K562 (cell line): ENCODE measurements around the gene RBMX2. TPM values are rescaled to one million over a fixed set of nuclear protein-coding genes. Genes with fewer than 3 reads are reported as not detected.

ENCODE experiments used
- ATAC-seq: fragments of 200-7000 bp; cut with Tn5 transposase; 3 replicates; pipeline ENCODE4 v1.9.1; 2020; ENCODE audit warnings: moderate library complexity
- BruUV-seq: library from RNA; stranded (reverse); fragments of 400-500 nt; replicated peaks from 2 replicates; lab custom pipeline; 2021; lab: Mats Ljungman, UMichigan
- CTCF ChIA-PET: fragments of 300-600 bp; formaldehyde crosslinking; extraction: SDS; loops from one replicate; lab custom pipeline; 2021; ENCODE audit warnings: low intra/inter-chr PET ratio; lab: Yijun Ruan, JAX
- POLR2A ChIA-PET: fragments of 300-600, 350-650 bp; sonication (Branson Sonifier 250); formaldehyde crosslinking; extraction: SDS; loops from one replicate; lab custom pipeline; 2021; ENCODE audit warnings: antibody characterized with exemption, inconsistent platforms; lab: Yijun Ruan, JAX
- DNase-seq, 4 experiments: peaks; one replicate each; pipeline versions ENCODE4 v3.0.0 to v3.0.0-alpha.2; 2011 to 2018; ENCODE audit warnings: low spot score in 3 of 4, mixed read lengths in 3 of 4; ENCODE audit errors: extremely low read depth in 1 of 4
- FAIRE-seq: peaks from 2 replicates; lab custom pipeline; 2011; peaks lifted over from hg19 to GRCh38; lab: Jason Lieb, UNC
- H2AFZ ChIP-seq: 2 replicates; pipeline ENCODE4 v1.6.0; 2011; ENCODE audit warnings: low read depth, low read length, control low read depth, inconsistent platforms
- H3K27ac ChIP-seq: fragments of 200-600 bp; 3 replicates; pipeline ENCODE4 v1.8.0; 2011; ENCODE audit warnings: low read depth, mild to moderate bottlenecking, control low read depth, inconsistent platforms, low read length, moderate library complexity, mixed read lengths; ENCODE audit errors: extremely low read depth
- H3K27me3 ChIP-seq, 2 experiments: fragments of 300-600 bp in 1 of 2; 2 replicates in 1 of 2; 3 replicates in 1 of 2; pipeline versions ENCODE4 v1.6.0 to v1.8.0; 2011; ENCODE audit warnings: inconsistent platforms in 2 of 2, low read length in 2 of 2, mild to moderate bottlenecking in 1 of 2, mixed read lengths in 1 of 2, moderate library complexity in 1 of 2; ENCODE audit not compliant: control insufficient read depth in 2 of 2, insufficient read depth in 2 of 2
- H3K36me3 ChIP-seq: fragments of 300-600 bp; 3 replicates; pipeline ENCODE4 v1.8.0; 2011; ENCODE audit warnings: mild to moderate bottlenecking, low read length, inconsistent platforms; ENCODE audit not compliant: control insufficient read depth, insufficient read depth
- H3K4me1 ChIP-seq, 2 experiments: fragments of 200-600 bp in 1 of 2; replicated peaks in 1 of 2; 2 replicates in 1 of 2; 3 replicates in 1 of 2; pipeline versions ENCODE4 v1.5.1 to v1.8.0; 2011; ENCODE audit warnings: inconsistent platforms in 2 of 2, low read length in 2 of 2, mild to moderate bottlenecking in 1 of 2, mixed read lengths in 1 of 2, moderate library complexity in 1 of 2; ENCODE audit not compliant: control insufficient read depth in 2 of 2, insufficient read depth in 2 of 2
- H3K4me2 ChIP-seq: 2 replicates; pipeline ENCODE4 v1.6.1; 2011; ENCODE audit warnings: low read length, control low read depth, inconsistent platforms, mixed read lengths; ENCODE audit not compliant: insufficient read depth
- H3K4me3 ChIP-seq: fragments of 200-600 bp; sonication (generic), shearing (Covaris generic); 2 replicates; pipeline ENCODE4 v1.5.1; 2016; ENCODE audit warnings: control low read depth, inconsistent platforms
- H3K79me2 ChIP-seq: fragments of 200-600 bp; 3 replicates; pipeline ENCODE4 v1.8.0; 2011; ENCODE audit warnings: low read length, inconsistent platforms; ENCODE audit not compliant: control insufficient read depth, insufficient read depth
- H3K9ac ChIP-seq, 2 experiments: 2 replicates each; pipeline versions ENCODE4 v1.6.0 to v1.6.1; 2011; ENCODE audit warnings: low read depth in 2 of 2, low read length in 2 of 2, control low read depth in 1 of 2, inconsistent platforms in 1 of 2, mild to moderate bottlenecking in 1 of 2, mixed read lengths in 1 of 2; ENCODE audit not compliant: insufficient read depth in 1 of 2
- H3K9me1 ChIP-seq: one replicate; pipeline ENCODE4 v1.6.0; 2011; ENCODE audit warnings: inconsistent platforms, mild to moderate bottlenecking, low read length, moderate library complexity; ENCODE audit not compliant: control insufficient read depth, insufficient read depth
- H3K9me3 ChIP-seq: replicated peaks from 2 replicates; pipeline ENCODE4 v1.5.1; 2011; ENCODE audit warnings: low read depth, low read length, inconsistent platforms; ENCODE audit not compliant: control insufficient read depth, insufficient read depth
- H4K20me1 ChIP-seq: replicated peaks from 2 replicates; pipeline ENCODE4 v1.6.1; 2011; ENCODE audit warnings: low read length, inconsistent platforms, mixed read lengths; ENCODE audit not compliant: control insufficient read depth, insufficient read depth
- BMI1 ChIP-seq: fragments of 150-350 bp; IDR thresholded peaks from 2 replicates; pipeline ENCODE4 v1.6.1; 2014; ENCODE audit warnings: low read length
- CBFA2T3 ChIP-seq: fragments of 450-650 bp; IDR thresholded peaks from 2 replicates; pipeline ENCODE4 v1.6.1; 2017
- HDAC8 ChIP-seq: fragments of 450-650 bp; IDR thresholded peaks from 2 replicates; pipeline ENCODE4 v1.6.1; 2016; ENCODE audit warnings: mild to moderate bottlenecking, missing genetic modification characterization, moderate library complexity, missing compliant biosample characterization
- HNRNPLL ChIP-seq: fragments of 200-400 bp; formaldehyde crosslinking; IDR thresholded peaks from 2 replicates; pipeline ENCODE4 v1.6.1; 2017; ENCODE audit warnings: low read length, low read depth, mild to moderate bottlenecking; ENCODE audit not compliant: poor library complexity, severe bottlenecking
- PCBP2 ChIP-seq: fragments of 200-400 bp; formaldehyde crosslinking; IDR thresholded peaks from 2 replicates; pipeline ENCODE4 v1.6.1; 2018; ENCODE audit warnings: low read length, low read depth, mild to moderate bottlenecking, moderate library complexity; ENCODE audit not compliant: poor library complexity, severe bottlenecking
- PHF21A ChIP-seq: fragments of 450-650 bp; IDR thresholded peaks from 2 replicates; pipeline ENCODE4 v1.6.1; 2017; ENCODE audit warnings: low read depth, borderline replicate concordance
- SMARCE1 ChIP-seq: fragments of 450-650 bp; IDR thresholded peaks from 2 replicates; pipeline ENCODE4 v1.7.1; 2016; ENCODE audit warnings: mild to moderate bottlenecking
- ZC3H11A ChIP-seq: IDR thresholded peaks from 2 replicates; pipeline ENCODE4 v1.6.1; 2012; ENCODE audit warnings: low read depth, low read length, improper control_type of control experiment
- ZNF316 ChIP-seq: fragments of 450-650 bp; IDR thresholded peaks from 2 replicates; pipeline ENCODE4 v1.6.1; 2016
- ZSCAN29 ChIP-seq: fragments of 450-650 bp; IDR thresholded peaks from 2 replicates; pipeline ENCODE4 v1.6.1; 2017
- WGBS: fragments of 100-300 bp; shearing (Covaris generic); methylation state at CpG from one replicate; pipeline ENCODE4 v1.1.6; 2016; ENCODE audit warnings: low coverage, mixed read lengths; ENCODE audit not compliant: insufficient coverage; ENCODE audit errors: missing lambda C conversion rate; 5-methylcytosine and 5-hydroxymethylcytosine counted together
- in situ Hi-C: fragments of 300-500 bp; cut with MboI; formaldehyde crosslinking; loops from 4 replicates; pipeline ENCODE4 v1.15.0; 2018; ENCODE audit warnings: inconsistent platforms, mixed read lengths
- intact Hi-C: fragments of 100-400 bp; cut with micrococcal nuclease; formaldehyde crosslinking; loops from 2 replicates; pipeline ENCODE4 v1.14.2; 2022
- polyA plus RNA-seq, 8 experiments: library from polyadenylated mRNA; depleted of rRNA in 4 of 8; stranded (reverse) in 5 of 8; unstranded in 3 of 8; fragments of >200 nt; fragmentation: Nextera tagmentation in 2 of 8; fragmentation: Illumina TruSeq in 1 of 8; extraction: Ambion mirVana in 2 of 8; extraction: Trizol in 1 of 8; gene quantifications; 2 replicates each; pipeline versions ENCODE4 v1.2.1 to v1.2.3, GENCODE V29; 2011 to 2014; ENCODE audit warnings: inconsistent platforms in 1 of 8, missing spikeins in 1 of 8
- total RNA-seq, 7 experiments: library from RNA; depleted of rRNA in 6 of 7; stranded (reverse); fragments of >200 nt in 6 of 7; fragmentation: Illumina TruSeq in 2 of 7; extraction: Trizol in 2 of 7; gene quantifications; 2 replicates each; pipeline versions ENCODE4 v1.2.1 to v1.2.3, GENCODE V29; 2011 to 2021; ENCODE audit warnings: low replicate concordance in 1 of 7
- TF ChIP-seq, protein P1 (sequence below): fragments of 450-650 bp; IDR thresholded peaks from 2 replicates; pipeline ENCODE4 v1.6.1; 2016; ENCODE audit warnings: borderline replicate concordance
- TF ChIP-seq, protein P2 (sequence below): sonication (generic); formaldehyde crosslinking; IDR thresholded peaks from 2 replicates; pipeline ENCODE4 v1.4.0; 2020; ENCODE audit warnings: mild to moderate bottlenecking, missing genetic modification reagents
- TF ChIP-seq, protein P3 (sequence below), 3 experiments: fragments of 200-800 bp in 1 of 3; fragments of 250-450 bp in 1 of 3; fragments of 450-650 bp in 1 of 3; sonication (Bioruptor Pico) in 1 of 3; sonication (Bioruptor generic) in 1 of 3; formaldehyde crosslinking in 1 of 3; IDR thresholded peaks; 2 replicates each; pipeline versions ENCODE4 v1.6.1 to v1.8.0; 2016 to 2022; ENCODE audit warnings: mild to moderate bottlenecking in 2 of 3, missing genetic modification characterization in 2 of 3, missing compliant biosample characterization in 1 of 3, moderate library complexity in 1 of 3
- TF ChIP-seq, protein P4 (sequence below): fragments of 200-800 bp; sonication (Bioruptor generic); IDR thresholded peaks from 2 replicates; pipeline ENCODE4 v1.6.1; 2017; ENCODE audit warnings: missing genetic modification characterization, missing compliant biosample characterization

RBMX2 gene
- total and polyA plus RNA-seq, 9 of the 15 experiments (the other 6 are each of a cell fraction or from before 2014, with no cell fraction given): 27.2 to 62.5 (median 54.1) TPM

DNA sequence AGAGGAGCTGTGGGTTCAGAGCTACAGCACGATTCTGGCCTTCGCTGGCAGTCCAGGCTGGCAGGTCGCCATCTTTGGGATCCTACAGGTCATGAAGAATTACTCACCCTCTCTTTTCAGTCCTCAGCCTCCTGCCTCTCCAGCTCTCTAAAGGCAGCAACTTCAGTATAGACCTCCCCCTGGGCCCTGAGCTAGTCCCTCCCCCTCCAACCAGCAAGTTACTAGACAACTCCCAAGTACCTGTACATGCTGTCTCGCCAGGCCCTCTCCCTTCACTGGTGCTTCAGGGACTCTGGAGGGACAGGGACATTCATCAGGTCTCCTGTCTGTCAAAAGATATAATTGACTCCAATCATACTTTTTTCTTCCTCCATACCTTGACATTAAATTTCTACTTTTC lies 16.3 kb upstream of the RBMX2 start, which contains the start of gene GPR119:
Gene GPR119, minus strand, starts transcription at position 155 of the 400 bp plus-strand sequence. CDS start 227 bp downstream, outside the sequence.
- Histone ChIP-seq H3K79me2 (no peaks in the 10 kb centered on the region), H4K20me1 (no peaks in the 10 kb centered on the region), H2AFZ (0 out of 2 replicates have a peak within 1 kb of the TSS, but pooled peaks have one; percentile 31), H3K9ac (no peak within 1 kb of the TSS), H3K4me1 (no peaks in the 10 kb centered on the region; a peak in 2 of 5 replicates), H3K9me3 (no peaks in the 10 kb centered on the region), H3K36me3 (no peaks in the 10 kb centered on the region), H3K27me3 (peaks cover 3 to 19% of the 10 kb centered on the region in 2 experiments; a peak in 4 of 5 replicates), H3K9me1 (no peaks in the 10 kb centered on the region), H3K27ac (no peak within 1 kb of the TSS), H3K4me3 (no peak within 1 kb of the TSS), H3K4me2 (no peak within 1 kb of the TSS)
- FAIRE-seq (no peak), DNase-seq (no peak), ATAC-seq (peak; percentile 33; the same call in 1 of the 3 replicates)
- no TSS peak for BruUV-seq
- in situ Hi-C loops (no loop called here), intact Hi-C loops (no loop called here)
- ChIA-PET POLR2A (interaction anchor here (1.0 kb wide), 1 partner anchor 16 kb away, joined by 3 read pairs; no protein-coding TSS in a partner anchor), CTCF (no interaction called here)
- 0% methylated on average over 2 of the region's 4 CpGs for WGBS
- TF ChIP-seq HDAC8 (tag) (no peak), ZNF316 (no peak), PHF21A (no peak), PCBP2 (no peak), BMI1 (no peak), SMARCE1 (no peak), ZC3H11A (no peak), ZSCAN29 (no peak), HNRNPLL (no peak), CBFA2T3 (no peak)
- TF ChIP-seq, protein P1, sequence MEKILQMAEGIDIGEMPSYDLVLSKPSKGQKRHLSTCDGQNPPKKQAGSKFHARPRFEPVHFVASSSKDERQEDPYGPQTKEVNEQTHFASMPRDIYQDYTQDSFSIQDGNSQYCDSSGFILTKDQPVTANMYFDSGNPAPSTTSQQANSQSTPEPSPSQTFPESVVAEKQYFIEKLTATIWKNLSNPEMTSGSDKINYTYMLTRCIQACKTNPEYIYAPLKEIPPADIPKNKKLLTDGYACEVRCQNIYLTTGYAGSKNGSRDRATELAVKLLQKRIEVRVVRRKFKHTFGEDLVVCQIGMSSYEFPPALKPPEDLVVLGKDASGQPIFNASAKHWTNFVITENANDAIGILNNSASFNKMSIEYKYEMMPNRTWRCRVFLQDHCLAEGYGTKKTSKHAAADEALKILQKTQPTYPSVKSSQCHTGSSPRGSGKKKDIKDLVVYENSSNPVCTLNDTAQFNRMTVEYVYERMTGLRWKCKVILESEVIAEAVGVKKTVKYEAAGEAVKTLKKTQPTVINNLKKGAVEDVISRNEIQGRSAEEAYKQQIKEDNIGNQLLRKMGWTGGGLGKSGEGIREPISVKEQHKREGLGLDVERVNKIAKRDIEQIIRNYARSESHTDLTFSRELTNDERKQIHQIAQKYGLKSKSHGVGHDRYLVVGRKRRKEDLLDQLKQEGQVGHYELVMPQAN: no peak
- TF ChIP-seq, protein P2, sequence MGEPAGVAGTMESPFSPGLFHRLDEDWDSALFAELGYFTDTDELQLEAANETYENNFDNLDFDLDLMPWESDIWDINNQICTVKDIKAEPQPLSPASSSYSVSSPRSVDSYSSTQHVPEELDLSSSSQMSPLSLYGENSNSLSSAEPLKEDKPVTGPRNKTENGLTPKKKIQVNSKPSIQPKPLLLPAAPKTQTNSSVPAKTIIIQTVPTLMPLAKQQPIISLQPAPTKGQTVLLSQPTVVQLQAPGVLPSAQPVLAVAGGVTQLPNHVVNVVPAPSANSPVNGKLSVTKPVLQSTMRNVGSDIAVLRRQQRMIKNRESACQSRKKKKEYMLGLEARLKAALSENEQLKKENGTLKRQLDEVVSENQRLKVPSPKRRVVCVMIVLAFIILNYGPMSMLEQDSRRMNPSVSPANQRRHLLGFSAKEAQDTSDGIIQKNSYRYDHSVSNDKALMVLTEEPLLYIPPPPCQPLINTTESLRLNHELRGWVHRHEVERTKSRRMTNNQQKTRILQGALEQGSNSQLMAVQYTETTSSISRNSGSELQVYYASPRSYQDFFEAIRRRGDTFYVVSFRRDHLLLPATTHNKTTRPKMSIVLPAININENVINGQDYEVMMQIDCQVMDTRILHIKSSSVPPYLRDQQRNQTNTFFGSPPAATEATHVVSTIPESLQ (CRISPR knock-in tag): no peak
- TF ChIP-seq, protein P3, sequence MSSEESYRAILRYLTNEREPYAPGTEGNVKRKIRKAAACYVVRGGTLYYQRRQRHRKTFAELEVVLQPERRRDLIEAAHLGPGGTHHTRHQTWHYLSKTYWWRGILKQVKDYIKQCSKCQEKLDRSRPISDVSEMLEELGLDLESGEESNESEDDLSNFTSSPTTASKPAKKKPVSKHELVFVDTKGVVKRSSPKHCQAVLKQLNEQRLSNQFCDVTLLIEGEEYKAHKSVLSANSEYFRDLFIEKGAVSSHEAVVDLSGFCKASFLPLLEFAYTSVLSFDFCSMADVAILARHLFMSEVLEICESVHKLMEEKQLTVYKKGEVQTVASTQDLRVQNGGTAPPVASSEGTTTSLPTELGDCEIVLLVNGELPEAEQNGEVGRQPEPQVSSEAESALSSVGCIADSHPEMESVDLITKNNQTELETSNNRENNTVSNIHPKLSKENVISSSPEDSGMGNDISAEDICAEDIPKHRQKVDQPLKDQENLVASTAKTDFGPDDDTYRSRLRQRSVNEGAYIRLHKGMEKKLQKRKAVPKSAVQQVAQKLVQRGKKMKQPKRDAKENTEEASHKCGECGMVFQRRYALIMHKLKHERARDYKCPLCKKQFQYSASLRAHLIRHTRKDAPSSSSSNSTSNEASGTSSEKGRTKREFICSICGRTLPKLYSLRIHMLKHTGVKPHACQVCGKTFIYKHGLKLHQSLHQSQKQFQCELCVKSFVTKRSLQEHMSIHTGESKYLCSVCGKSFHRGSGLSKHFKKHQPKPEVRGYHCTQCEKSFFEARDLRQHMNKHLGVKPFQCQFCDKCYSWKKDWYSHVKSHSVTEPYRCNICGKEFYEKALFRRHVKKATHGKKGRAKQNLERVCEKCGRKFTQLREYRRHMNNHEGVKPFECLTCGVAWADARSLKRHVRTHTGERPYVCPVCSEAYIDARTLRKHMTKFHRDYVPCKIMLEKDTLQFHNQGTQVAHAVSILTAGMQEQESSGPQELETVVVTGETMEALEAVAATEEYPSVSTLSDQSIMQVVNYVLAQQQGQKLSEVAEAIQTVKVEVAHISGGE (CRISPR knock-in tag; IDR thresholded peaks at IDR 0.05): no peak
- TF ChIP-seq, protein P4, sequence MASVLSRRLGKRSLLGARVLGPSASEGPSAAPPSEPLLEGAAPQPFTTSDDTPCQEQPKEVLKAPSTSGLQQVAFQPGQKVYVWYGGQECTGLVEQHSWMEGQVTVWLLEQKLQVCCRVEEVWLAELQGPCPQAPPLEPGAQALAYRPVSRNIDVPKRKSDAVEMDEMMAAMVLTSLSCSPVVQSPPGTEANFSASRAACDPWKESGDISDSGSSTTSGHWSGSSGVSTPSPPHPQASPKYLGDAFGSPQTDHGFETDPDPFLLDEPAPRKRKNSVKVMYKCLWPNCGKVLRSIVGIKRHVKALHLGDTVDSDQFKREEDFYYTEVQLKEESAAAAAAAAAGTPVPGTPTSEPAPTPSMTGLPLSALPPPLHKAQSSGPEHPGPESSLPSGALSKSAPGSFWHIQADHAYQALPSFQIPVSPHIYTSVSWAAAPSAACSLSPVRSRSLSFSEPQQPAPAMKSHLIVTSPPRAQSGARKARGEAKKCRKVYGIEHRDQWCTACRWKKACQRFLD: no peak
